ENCODE measurements around the gene ZNF462. TPM values are rescaled to one million over a fixed set of nuclear protein-coding genes. Genes with fewer than 3 reads are reported as not detected.
"Not testable (repeated sequence)": the region's sequence is repeated elsewhere in the genome, so short reads cannot be mapped to it uniquely, and the experiment has no call there.

ZNF462 gene
- total RNA-seq, 2 donors from 2014 or later: 4.7 to 8.9 TPM

GRCh38 chr9:106893088-106893487 is 30.1 kb downstream of the ZNF462 start:
- intact Hi-C loops (cut with DNase I): no loop called here
- Histone ChIP-seq H3K27me3 (no peaks in the 10 kb centered on the region), H3K9me3 (no peaks in the 10 kb centered on the region), H3K4me1 (no peaks in the 10 kb centered on the region), H3K4me3 (no peak overlapping the region), H3K27ac (no peak overlapping the region), H3K36me3 (replicated peaks in 1 of 2; ENCODE audit: insufficient read depth in 1 of 2, low read depth in 2 of 2) (no peaks in the 10 kb centered on the region)
- DNase-seq (no peak), ATAC-seq (peak; percentile 50)
- TF ChIP-seq CTCF (IDR thresholded peaks at IDR 0.05) (no peak), POLR2A (IDR thresholded peaks at IDR 0.05) (no peak)
- 50 to 64% methylated on average over 1 of the region's 1 CpG for WGBS, 2 donors

GRCh38 chr9:106896695-106897094 is 33.7 kb downstream of the ZNF462 start:
- DNase-seq (no peak), ATAC-seq (no peak)
- intact Hi-C loops (cut with DNase I): no loop called here
- WGBS, 2 donors: 55 to 57% methylated on average over 1 of the region's 1 CpG
- no peaks in the 10 kb centered on the region for H3K36me3 ChIP-seq (replicated peaks in 1 of 2; ENCODE audit: insufficient read depth in 1 of 2, low read depth in 2 of 2)
- TF ChIP-seq POLR2A (IDR thresholded peaks at IDR 0.05) (no peak), CTCF (IDR thresholded peaks at IDR 0.05) (no peak)
- no peaks in the 10 kb centered on the region for H3K9me3 ChIP-seq
- H3K27ac ChIP-seq: no peak overlapping the region
- H3K27me3 ChIP-seq: no peaks in the 10 kb centered on the region
- H3K4me1 ChIP-seq: no peaks in the 10 kb centered on the region
- H3K4me3 ChIP-seq: no peak overlapping the region

GRCh38 chr9:106897236-106897635 is 34.3 kb downstream of the ZNF462 start:
- TF ChIP-seq CTCF (IDR thresholded peaks at IDR 0.05): no peak
- no peak for TF ChIP-seq POLR2A (IDR thresholded peaks at IDR 0.05)
- 29 to 33% methylated on average over 1 of the region's 1 CpG for WGBS, 2 donors
- Histone ChIP-seq H3K4me3 (no peak overlapping the region), H3K27me3 (no peaks in the 10 kb centered on the region), H3K4me1 (no peaks in the 10 kb centered on the region), H3K9me3 (no peaks in the 10 kb centered on the region), H3K36me3 (replicated peaks in 1 of 2; ENCODE audit: insufficient read depth in 1 of 2, low read depth in 2 of 2) (no peaks in the 10 kb centered on the region), H3K27ac (no peak overlapping the region)
- intact Hi-C loops (cut with DNase I): no loop called here
- no peak for ATAC-seq
- no peak for DNase-seq

GRCh38 chr9:106897751-106898150 is 34.8 kb downstream of the ZNF462 start:
- TF ChIP-seq POLR2A (IDR thresholded peaks at IDR 0.05): no peak
- TF ChIP-seq CTCF (IDR thresholded peaks at IDR 0.05): no peak
- ATAC-seq (no peak), DNase-seq (no peak)
- WGBS, 2 donors: 82 to 86% methylated on average over 3 of the region's 3 CpGs
- intact Hi-C loops (cut with DNase I): no loop called here
- Histone ChIP-seq H3K27me3 (no peaks in the 10 kb centered on the region), H3K4me3 (no peak overlapping the region), H3K9me3 (no peaks in the 10 kb centered on the region), H3K27ac (no peak overlapping the region), H3K36me3 (replicated peaks in 1 of 2; ENCODE audit: insufficient read depth in 1 of 2, low read depth in 2 of 2) (no peaks in the 10 kb centered on the region), H3K4me1 (no peaks in the 10 kb centered on the region)

GRCh38 chr9:106900523-106900922 is 37.6 kb downstream of the ZNF462 start:
- 87 to 94% methylated on average over 2 of the region's 2 CpGs for WGBS, 2 donors
- H3K4me3 ChIP-seq; H3K4me1 ChIP-seq; H3K9me3 ChIP-seq; intact Hi-C loops (cut with DNase I); ATAC-seq; H3K27me3 ChIP-seq; H3K27ac ChIP-seq; DNase-seq; H3K36me3 ChIP-seq (replicated peaks in 1 of 2; ENCODE audit: insufficient read depth in 1 of 2, low read depth in 2 of 2): not testable (repeated sequence)
